Mesenchymal stem cell (in vitro differentiated cells and primary cell): Measurements from ENCODE around the gene SLK.

Experiments
- DNase-seq: peaks from one replicate; pipeline ENCODE4 v3.0.0-alpha.2; 2013
- H2AFZ ChIP-seq: one replicate; pipeline ENCODE4 v1.6.1; 2013; ENCODE audit warnings: low read depth, mild to moderate bottlenecking, control low read depth, inconsistent platforms, low read length, moderate library complexity
- H2AK5ac ChIP-seq: 2 replicates; pipeline ENCODE4 v1.6.1; 2013; ENCODE audit warnings: low read length, moderate library complexity, mild to moderate bottlenecking, inconsistent platforms; ENCODE audit not compliant: severe bottlenecking
- H2BK120ac ChIP-seq: one replicate; pipeline ENCODE4 v1.6.1; 2013; ENCODE audit warnings: low read depth, mild to moderate bottlenecking, inconsistent platforms, low read length, moderate library complexity
- H2BK12ac ChIP-seq, 2 experiments: one replicate each; pipeline ENCODE4 v1.6.1; 2013; ENCODE audit warnings: inconsistent platforms in 2 of 2, low read length in 2 of 2, mild to moderate bottlenecking in 2 of 2, moderate library complexity in 2 of 2, control low read depth in 1 of 2
- H2BK15ac ChIP-seq: one replicate; pipeline ENCODE4 v1.6.1; 2013; ENCODE audit warnings: mild to moderate bottlenecking, low read depth, inconsistent platforms; ENCODE audit not compliant: poor library complexity, severe bottlenecking
- H2BK5ac ChIP-seq: 2 replicates; pipeline ENCODE4 v1.6.1; 2013; ENCODE audit warnings: low read depth, mild to moderate bottlenecking, low read length, control low read depth, inconsistent platforms; ENCODE audit not compliant: poor library complexity, severe bottlenecking
- H3K14ac ChIP-seq, 2 experiments: one replicate each; pipeline ENCODE4 v1.6.1; 2013; ENCODE audit warnings: inconsistent platforms in 2 of 2, low read length in 2 of 2, control low read depth in 1 of 2, mild to moderate bottlenecking in 1 of 2, moderate library complexity in 1 of 2
- H3K18ac ChIP-seq, 2 experiments: one replicate each; pipeline ENCODE4 v1.6.1; 2013; ENCODE audit warnings: inconsistent platforms in 2 of 2, low read length in 2 of 2, control low read depth in 1 of 2, low read depth in 1 of 2, mild to moderate bottlenecking in 1 of 2
- H3K23ac ChIP-seq, 2 experiments: one replicate each; pipeline ENCODE4 v1.6.1; 2013; ENCODE audit warnings: inconsistent platforms in 2 of 2, low read length in 2 of 2, mild to moderate bottlenecking in 2 of 2, moderate library complexity in 2 of 2, control low read depth in 1 of 2
- H3K27ac ChIP-seq: 2 replicates; pipeline ENCODE4 v1.5.1; 2013; ENCODE audit warnings: mild to moderate bottlenecking, moderate library complexity, low read length, control low read depth, inconsistent platforms; ENCODE audit not compliant: poor library complexity, severe bottlenecking
- H3K27me3 ChIP-seq, 2 experiments: 2 replicates each; pipeline versions ENCODE4 v1.6.1 to v1.7.0; 2013; ENCODE audit warnings: low read length in 2 of 2, mild to moderate bottlenecking in 2 of 2, moderate library complexity in 2 of 2, control low read depth in 1 of 2, inconsistent platforms in 1 of 2; ENCODE audit not compliant: control insufficient read depth in 1 of 2, insufficient read depth in 1 of 2
- H3K36me3 ChIP-seq, 2 experiments: 2 replicates each; pipeline versions ENCODE4 v1.6.1 to v1.7.0; 2013; ENCODE audit warnings: low read length in 2 of 2, control low read depth in 1 of 2, inconsistent platforms in 1 of 2, low read depth in 1 of 2, mild to moderate bottlenecking in 1 of 2; ENCODE audit not compliant: insufficient read depth in 2 of 2, control insufficient read depth in 1 of 2
- H3K4ac ChIP-seq, 2 experiments: one replicate each; pipeline ENCODE4 v1.6.1; 2013; ENCODE audit warnings: inconsistent platforms in 2 of 2, low read length in 2 of 2, mild to moderate bottlenecking in 2 of 2, moderate library complexity in 2 of 2, control low read depth in 1 of 2, low read depth in 1 of 2
- H3K4me1 ChIP-seq: 2 replicates; pipeline ENCODE4 v1.6.1; 2013; ENCODE audit warnings: low read depth, low read length, control low read depth; ENCODE audit not compliant: control insufficient read depth, insufficient read depth
- H3K4me2 ChIP-seq: 2 replicates; pipeline ENCODE4 v1.6.1; 2013; ENCODE audit warnings: low read length, mild to moderate bottlenecking, inconsistent platforms; ENCODE audit not compliant: poor library complexity, severe bottlenecking
- H3K4me3 ChIP-seq, 2 experiments: 2 replicates each; pipeline versions ENCODE4 v1.5.1 to v1.7.0; 2013; ENCODE audit warnings: low read length in 2 of 2, mild to moderate bottlenecking in 2 of 2, control low read depth in 1 of 2, low read depth in 1 of 2; ENCODE audit not compliant: insufficient read depth in 1 of 2
- H3K79me1 ChIP-seq: replicated peaks from 2 replicates; pipeline ENCODE4 v1.6.1; 2013; ENCODE audit warnings: mild to moderate bottlenecking, control low read depth, low read length, inconsistent platforms; ENCODE audit not compliant: poor library complexity, severe bottlenecking
- H3K9ac ChIP-seq: 2 replicates; pipeline ENCODE4 v1.7.0; 2013; ENCODE audit warnings: mild to moderate bottlenecking, low read length, moderate library complexity
- H3K9me3 ChIP-seq: 2 replicates; pipeline ENCODE4 v1.7.0; 2013; ENCODE audit warnings: mild to moderate bottlenecking, low read length; ENCODE audit not compliant: control insufficient read depth
- H4K8ac ChIP-seq: one replicate; pipeline ENCODE4 v1.6.1; 2013; ENCODE audit warnings: inconsistent platforms, mild to moderate bottlenecking, low read length, moderate library complexity
- H4K91ac ChIP-seq: one replicate; pipeline ENCODE4 v1.6.1; 2013; ENCODE audit warnings: mild to moderate bottlenecking, low read length, inconsistent platforms
- WGBS: methylation state at CpG from one replicate; pipeline ENCODE4 v1.1.7; 2013; ENCODE audit warnings: mixed read lengths; 5-methylcytosine and 5-hydroxymethylcytosine counted together

SLK gene

DNA sequence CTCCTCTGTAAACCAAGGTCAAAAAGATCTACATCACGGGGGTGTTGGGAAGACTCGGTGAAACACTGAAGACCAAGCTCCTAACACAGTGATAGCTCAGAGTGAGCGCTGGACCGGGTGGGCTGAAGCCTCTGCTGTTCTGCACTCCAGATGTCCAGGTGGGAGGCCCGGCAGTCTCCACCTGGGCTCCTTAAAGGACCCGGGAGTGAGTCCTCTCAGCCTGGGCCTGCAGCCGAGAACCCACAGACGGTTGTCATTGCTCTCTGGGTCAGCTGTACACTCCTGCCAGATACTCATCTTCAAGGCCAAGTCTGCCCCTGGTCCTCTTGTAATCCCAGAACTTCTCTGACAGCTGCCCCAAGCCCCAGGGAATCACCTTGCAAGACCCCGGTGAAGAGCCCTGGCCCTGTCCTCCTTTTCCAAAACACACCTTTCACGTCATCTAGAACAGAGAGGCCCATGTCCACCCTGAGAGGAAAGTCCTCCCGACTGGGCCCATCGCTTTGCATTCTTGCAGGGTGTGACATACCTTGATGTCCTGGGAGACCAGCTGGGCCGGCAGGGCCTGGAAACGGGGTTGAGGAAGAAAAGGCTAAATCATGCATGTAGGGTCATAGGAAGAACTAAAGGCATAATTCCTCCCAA is 75.1 kb downstream of the SLK start:
- H3K4ac ChIP-seq = no peak overlapping the region
- no peak overlapping the region for H3K4me2 ChIP-seq
- no peak overlapping the region for H3K9ac ChIP-seq
- no peak overlapping the region for H4K8ac ChIP-seq
- no peak overlapping the region for H2BK5ac ChIP-seq
- H3K79me1 ChIP-seq = no peaks in the 10 kb centered on the region
- no peak overlapping the region for H3K23ac ChIP-seq
- 93% methylated on average over 14 of the region's 14 CpGs for WGBS
- no peak overlapping the region for H4K91ac ChIP-seq
- H2BK120ac ChIP-seq = no peak overlapping the region
- H3K4me1 ChIP-seq = no peaks in the 10 kb centered on the region
- no peak overlapping the region for H2BK15ac ChIP-seq
- H3K27me3 ChIP-seq = peaks cover 0 to 3% of the 10 kb centered on the region in 2 experiments
- no peak for DNase-seq
- H3K9me3 ChIP-seq = no peaks in the 10 kb centered on the region
- no peak overlapping the region for H2AFZ ChIP-seq
- no peak overlapping the region for H2AK5ac ChIP-seq
- H3K14ac ChIP-seq = no peak overlapping the region
- no peaks in the 10 kb centered on the region for H3K36me3 ChIP-seq
- H3K27ac ChIP-seq = no peak overlapping the region
- no peak overlapping the region for H2BK12ac ChIP-seq
- no peak overlapping the region for H3K18ac ChIP-seq
- H3K4me3 ChIP-seq = no peak overlapping the region

DNA sequence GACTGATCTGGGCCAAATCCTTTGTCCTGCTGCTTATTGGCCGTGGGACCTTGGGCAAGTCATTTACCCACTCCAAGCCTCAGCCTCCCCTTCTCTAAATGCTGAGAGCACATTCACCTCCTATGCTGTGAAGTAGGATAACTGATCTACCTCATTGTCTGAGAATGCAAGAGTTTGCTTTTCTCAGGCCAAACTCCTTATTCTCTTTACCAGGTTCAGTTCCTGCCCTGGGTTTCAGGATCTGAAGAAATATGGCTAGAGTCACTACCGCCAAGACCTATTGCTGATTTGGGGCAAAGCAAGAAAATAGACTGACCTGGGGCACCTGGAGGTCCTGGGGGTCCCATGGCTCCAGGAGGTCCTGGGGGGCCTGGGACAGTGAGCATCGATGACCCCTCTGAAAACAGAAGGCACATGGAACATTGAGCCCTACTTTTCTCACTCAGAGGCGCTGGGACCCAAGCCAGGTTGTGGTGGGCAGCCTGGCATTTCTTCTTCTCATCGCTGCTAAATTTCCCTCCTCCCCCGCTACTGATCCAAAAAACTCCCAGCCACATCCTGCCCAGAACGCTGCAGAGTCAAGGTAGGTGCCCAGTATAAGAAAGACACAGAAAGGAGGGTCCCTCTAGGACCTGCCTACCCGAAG is 76.4 kb downstream of the SLK start:
- no peak overlapping the region for H4K91ac ChIP-seq
- H3K9ac ChIP-seq = no peak overlapping the region
- no peak overlapping the region for H2AK5ac ChIP-seq
- no peak overlapping the region for H2AFZ ChIP-seq
- H3K9me3 ChIP-seq = no peaks in the 10 kb centered on the region
- H2BK120ac ChIP-seq = no peak overlapping the region
- WGBS = 86% methylated on average over 7 of the region's 8 CpGs
- no peaks in the 10 kb centered on the region for H3K36me3 ChIP-seq
- H3K23ac ChIP-seq = no peak overlapping the region
- H3K4me2 ChIP-seq = no peak overlapping the region
- H3K4me3 ChIP-seq = no peak overlapping the region
- H3K79me1 ChIP-seq = no peaks in the 10 kb centered on the region
- peaks cover 0 to 3% of the 10 kb centered on the region in 2 experiments for H3K27me3 ChIP-seq
- no peak overlapping the region for H3K27ac ChIP-seq
- no peak overlapping the region for H3K14ac ChIP-seq
- no peak overlapping the region for H2BK12ac ChIP-seq
- no peak overlapping the region for H3K18ac ChIP-seq
- H3K4ac ChIP-seq = no peak overlapping the region
- no peak overlapping the region for H2BK5ac ChIP-seq
- no peak for DNase-seq
- no peaks in the 10 kb centered on the region for H3K4me1 ChIP-seq
- no peak overlapping the region for H4K8ac ChIP-seq
- H2BK15ac ChIP-seq = peak overlapping the region; percentile 85

DNA sequence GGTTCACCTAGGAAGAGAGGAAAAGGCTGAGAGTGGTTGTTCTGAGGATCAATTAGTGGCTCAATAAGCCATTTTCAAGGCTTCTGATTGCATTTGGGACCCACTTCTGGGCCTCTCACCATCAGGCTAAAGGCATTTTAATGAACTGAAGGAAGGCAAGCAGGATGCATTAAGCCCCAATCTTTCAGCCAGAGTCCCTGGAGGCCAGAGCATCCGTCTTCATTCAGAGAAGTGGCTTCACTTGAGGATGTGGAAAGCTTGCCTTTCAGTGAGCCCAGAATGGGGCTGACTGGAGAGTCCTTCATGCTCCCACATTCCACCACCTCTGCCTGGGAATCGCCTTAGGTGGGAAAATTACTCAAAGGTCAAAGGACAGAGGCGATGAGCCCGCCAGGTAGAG is 76.9 kb downstream of the SLK start:
- H4K8ac ChIP-seq = no peak overlapping the region
- no peak overlapping the region for H3K14ac ChIP-seq
- H3K79me1 ChIP-seq = no peaks in the 10 kb centered on the region
- H3K36me3 ChIP-seq = no peaks in the 10 kb centered on the region
- H2BK5ac ChIP-seq = no peak overlapping the region
- no peak overlapping the region for H3K23ac ChIP-seq
- H4K91ac ChIP-seq = no peak overlapping the region
- no peak overlapping the region for H2BK12ac ChIP-seq
- no peak overlapping the region for H3K27ac ChIP-seq
- H3K4me2 ChIP-seq = no peak overlapping the region
- no peak overlapping the region for H2BK120ac ChIP-seq
- H3K18ac ChIP-seq = no peak overlapping the region
- 88% methylated on average over 4 of the region's 4 CpGs for WGBS
- no peak overlapping the region for H2BK15ac ChIP-seq
- H3K4me1 ChIP-seq = no peaks in the 10 kb centered on the region
- DNase-seq = no peak
- no peaks in the 10 kb centered on the region for H3K9me3 ChIP-seq
- peaks cover 0 to 3% of the 10 kb centered on the region in 2 experiments for H3K27me3 ChIP-seq
- no peak overlapping the region for H3K4ac ChIP-seq
- H3K9ac ChIP-seq = no peak overlapping the region
- no peak overlapping the region for H3K4me3 ChIP-seq
- H2AK5ac ChIP-seq = no peak overlapping the region
- no peak overlapping the region for H2AFZ ChIP-seq

DNA sequence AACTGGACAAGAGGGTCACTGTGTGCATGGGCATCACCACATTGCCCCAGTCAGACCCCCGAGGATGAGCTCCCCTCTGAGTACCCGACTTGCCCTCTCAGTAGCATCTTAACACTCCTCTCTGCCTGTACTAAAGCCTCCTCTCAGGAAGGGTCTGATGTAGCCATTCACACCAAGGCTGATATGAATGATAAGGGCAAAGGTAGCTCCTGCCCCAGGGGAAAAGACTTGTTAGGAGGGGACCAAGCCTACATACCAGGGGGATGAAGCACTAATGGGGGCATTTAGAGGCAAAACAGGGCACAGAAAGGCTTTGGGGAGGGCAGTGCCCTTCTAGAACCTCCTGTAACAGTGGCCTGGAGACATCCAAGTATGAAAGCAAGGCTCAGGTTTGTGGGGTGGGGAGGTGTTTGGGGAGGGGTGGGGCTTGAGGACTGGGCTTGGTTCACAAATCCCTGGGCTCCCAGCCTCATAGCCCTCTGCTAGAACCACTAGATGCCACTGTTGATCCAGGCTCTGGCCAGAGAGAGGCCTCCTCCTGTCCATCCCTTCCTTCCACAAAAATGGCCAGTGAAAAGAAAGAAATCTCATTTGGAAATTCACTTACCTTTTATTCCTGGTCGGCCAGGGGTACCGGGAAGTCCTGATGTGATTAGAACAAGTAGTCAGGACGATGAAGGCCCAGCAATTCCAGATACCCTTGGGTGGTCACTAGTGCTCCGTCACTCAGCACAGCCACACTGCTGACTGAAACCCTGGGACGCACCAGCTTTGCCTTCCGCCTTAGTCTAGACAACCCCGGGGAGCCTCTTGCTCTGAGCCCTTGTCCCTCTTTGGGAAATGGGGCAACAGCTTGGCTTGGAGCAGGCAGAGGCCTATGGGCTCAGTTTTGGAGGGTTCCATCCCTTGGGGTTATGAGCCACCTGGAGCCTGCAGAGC is 78.5 kb downstream of the SLK start:
- Histone ChIP-seq H3K14ac (no peak overlapping the region), H2BK120ac (no peak overlapping the region), H3K4ac (no peak overlapping the region), H3K18ac (no peak overlapping the region), H2BK5ac (no peak overlapping the region), H3K4me3 (no peak overlapping the region), H3K23ac (no peak overlapping the region), H3K9ac (peak overlapping the region; percentile 10), H3K27ac (no peak overlapping the region), H3K27me3 (peaks cover 0 to 3% of the 10 kb centered on the region in 2 experiments), H3K4me1 (no peaks in the 10 kb centered on the region), H3K9me3 (no peaks in the 10 kb centered on the region), H3K36me3 (no peaks in the 10 kb centered on the region), H2BK12ac (no peak overlapping the region), H4K91ac (no peak overlapping the region), H2BK15ac (no peak overlapping the region), H3K4me2 (no peak overlapping the region), H2AK5ac (no peak overlapping the region), H2AFZ (no peak overlapping the region), H4K8ac (no peak overlapping the region), H3K79me1 (no peaks in the 10 kb centered on the region)
- DNase-seq = peak; percentile 73
- 79% methylated on average over 9 of the region's 9 CpGs for WGBS
